HepG2 (cell line): ENCODE data around the gene CEP43. TPM values are rescaled to one million over a fixed set of nuclear protein-coding genes. Genes with fewer than 3 reads are reported as not detected.

ENCODE experiments used
- ATAC-seq: fragments of 200-7000 bp; cut with Tn5 transposase; 3 replicates; pipeline ENCODE4 v1.9.1; 2020; ENCODE audit warnings: mild to moderate bottlenecking, moderate library complexity
- BruUV-seq: library from RNA; stranded (reverse); fragments of 400-500 nt; replicated peaks from 2 replicates; lab custom pipeline; 2021; lab: Mats Ljungman, UMichigan
- CTCF ChIA-PET: fragments of 300-600 bp; formaldehyde crosslinking; extraction: SDS; loops from one replicate; lab custom pipeline; 2021; ENCODE audit warnings: low total read pairs, inconsistent platforms, low intra/inter-chr PET ratio; lab: Yijun Ruan, JAX
- POLR2A ChIA-PET: fragments of 350-600 bp; sonication (Branson Sonifier 250); formaldehyde crosslinking; loops from one replicate; lab custom pipeline; 2020; ENCODE audit warnings: antibody characterized with exemption, inconsistent platforms; lab: Yijun Ruan, JAX
- DNase-seq: peaks from one replicate; pipeline ENCODE4 v3.0.0-alpha.2; 2015; ENCODE audit warnings: low spot score
- FAIRE-seq: peaks from 3 replicates; lab custom pipeline; 2011; peaks lifted over from hg19 to GRCh38; lab: Jason Lieb, UNC
- H2AFZ ChIP-seq: one replicate; pipeline ENCODE4 v1.6.1; 2011; ENCODE audit warnings: low read length, inconsistent platforms
- H3K27ac ChIP-seq: fragments of 300-600 bp; 3 replicates; pipeline ENCODE4 v1.8.0; 2011; ENCODE audit warnings: mixed run types, mild to moderate bottlenecking, mixed read lengths, low read length, inconsistent platforms; ENCODE audit not compliant: insufficient read depth; ENCODE audit errors: extremely low read length
- H3K27me3 ChIP-seq, 2 experiments: fragments of 200-600 bp in 1 of 2; 2 replicates in 1 of 2; 3 replicates in 1 of 2; pipeline versions ENCODE4 v1.6.0 to v1.8.0; 2011; ENCODE audit warnings: low read length in 2 of 2, mild to moderate bottlenecking in 2 of 2, moderate library complexity in 2 of 2, inconsistent platforms in 1 of 2; ENCODE audit not compliant: insufficient read depth in 2 of 2, control insufficient read depth in 1 of 2
- H3K36me3 ChIP-seq, 2 experiments: fragments of 200-600 bp in 1 of 2; replicated peaks in 1 of 2; 2 replicates in 1 of 2; 3 replicates in 1 of 2; pipeline versions ENCODE4 v1.5.1 to v1.8.0; 2011; ENCODE audit warnings: low read length in 2 of 2, inconsistent platforms in 1 of 2; ENCODE audit not compliant: insufficient read depth in 2 of 2, control insufficient read depth in 1 of 2
- H3K4me1 ChIP-seq: 2 replicates; pipeline ENCODE4 v1.5.1; 2012; ENCODE audit warnings: low read length, inconsistent platforms; ENCODE audit not compliant: insufficient read depth
- H3K4me2 ChIP-seq: 2 replicates; pipeline ENCODE4 v1.6.0; 2011; ENCODE audit warnings: low read depth, low read length, inconsistent platforms
- H3K4me3 ChIP-seq, 3 experiments: fragments of 200-600 bp in 1 of 3; sonication (generic), shearing (Covaris generic) in 1 of 3; replicated peaks in 1 of 3; 2 replicates each; pipeline ENCODE4 v1.5.1; 2011 to 2016; ENCODE audit warnings: low read length in 3 of 3, inconsistent platforms in 2 of 3, low read depth in 2 of 3, mild to moderate bottlenecking in 2 of 3, control low read depth in 1 of 3, mixed read lengths in 1 of 3; ENCODE audit not compliant: insufficient read depth in 1 of 3
- H3K79me2 ChIP-seq: one replicate; pipeline ENCODE4 v1.6.1; 2011; ENCODE audit warnings: low read length, inconsistent platforms; ENCODE audit not compliant: insufficient read depth
- H3K9ac ChIP-seq: 2 replicates; pipeline ENCODE4 v1.6.0; 2011; ENCODE audit warnings: mild to moderate bottlenecking, low read depth, low read length, inconsistent platforms; ENCODE audit not compliant: insufficient read depth
- H3K9me3 ChIP-seq: 2 replicates; pipeline ENCODE4 v1.5.1; 2012; ENCODE audit warnings: mild to moderate bottlenecking, low read length
- H4K20me1 ChIP-seq: 2 replicates; pipeline ENCODE4 v1.6.0; 2011; ENCODE audit warnings: inconsistent platforms, mild to moderate bottlenecking, low read length, moderate library complexity; ENCODE audit not compliant: insufficient read depth
- DBP ChIP-seq: sonication (generic); formaldehyde crosslinking; IDR thresholded peaks from 2 replicates; pipeline ENCODE4 v1.4.0; 2020; ENCODE audit warnings: missing genetic modification reagents; ENCODE audit errors: not compliant biosample characterization
- ELF4 ChIP-seq: sonication (generic); formaldehyde crosslinking; IDR thresholded peaks from 2 replicates; pipeline ENCODE4 v1.5.0; 2020; ENCODE audit warnings: missing genetic modification reagents, mild to moderate bottlenecking, moderate library complexity, borderline replicate concordance
- HNRNPLL ChIP-seq: fragments of 200-400 bp; formaldehyde crosslinking; IDR thresholded peaks from 2 replicates; pipeline ENCODE4 v1.6.1; 2017; ENCODE audit warnings: mild to moderate bottlenecking, low read depth, low read length; ENCODE audit not compliant: poor library complexity, severe bottlenecking
- IKZF5 ChIP-seq: IDR thresholded peaks from 2 replicates; pipeline ENCODE4 v1.6.1; 2018; ENCODE audit warnings: missing genetic modification reagents, mild to moderate bottlenecking, missing compliant biosample characterization
- KAT2B ChIP-seq: fragments of 150-350 bp; IDR thresholded peaks from 2 replicates; pipeline ENCODE4 v1.6.1; 2014; ENCODE audit warnings: low read depth, low read length, borderline replicate concordance
- NR1H2 ChIP-seq: sonication (generic); formaldehyde crosslinking; IDR thresholded peaks from 2 replicates; pipeline ENCODE4 v1.8.1; 2022; ENCODE audit warnings: low read depth, missing genetic modification reagents, borderline replicate concordance
- PCBP2 ChIP-seq: fragments of 200-400 bp; formaldehyde crosslinking; optimal IDR thresholded peaks from 2 replicates; pipeline ENCODE3; 2018; ENCODE audit warnings: low read length, low read depth; ENCODE audit not compliant: poor library complexity, severe bottlenecking
- RBFOX2 ChIP-seq: fragments of 200-400 bp; formaldehyde crosslinking; IDR thresholded peaks from 2 replicates; pipeline ENCODE4 v1.6.1; 2017; ENCODE audit warnings: low read depth, mild to moderate bottlenecking, low read length
- SAP130 ChIP-seq: IDR thresholded peaks from 2 replicates; pipeline ENCODE4 v1.6.1; 2016; ENCODE audit warnings: low read depth
- TP53 ChIP-seq: sonication (generic); formaldehyde crosslinking; conservative IDR thresholded peaks from 2 replicates; pipeline ENCODE4 v1.4.0; 2020; ENCODE audit warnings: missing genetic modification reagents
- ZFP41 ChIP-seq: sonication (generic); formaldehyde crosslinking; IDR thresholded peaks from 2 replicates; pipeline ENCODE4 v1.4.0; 2020; ENCODE audit warnings: mild to moderate bottlenecking, missing genetic modification reagents, borderline replicate concordance
- ZNF17 ChIP-seq: sonication (generic); formaldehyde crosslinking; IDR thresholded peaks from 2 replicates; pipeline ENCODE4 v1.5.0; 2020; ENCODE audit warnings: mild to moderate bottlenecking, missing genetic modification reagents
- ZNF180 ChIP-seq: sonication (generic); formaldehyde crosslinking; IDR thresholded peaks from 2 replicates; pipeline ENCODE4 v1.4.0; 2020; ENCODE audit warnings: low read depth, missing genetic modification reagents, borderline replicate concordance
- ZNF510 ChIP-seq: sonication (generic); formaldehyde crosslinking; IDR thresholded peaks from 2 replicates; pipeline ENCODE4 v1.4.0; 2020; ENCODE audit warnings: low read depth, mild to moderate bottlenecking, missing genetic modification reagents
- ZNF577 ChIP-seq: sonication (generic); formaldehyde crosslinking; IDR thresholded peaks from 2 replicates; pipeline ENCODE4 v1.4.0; 2020; ENCODE audit warnings: mild to moderate bottlenecking, low read depth, missing genetic modification reagents, borderline replicate concordance
- ZNF672 ChIP-seq: sonication (generic); formaldehyde crosslinking; IDR thresholded peaks from 2 replicates; pipeline ENCODE4 v1.8.1; 2022; ENCODE audit warnings: missing genetic modification reagents
- ZNF768 ChIP-seq: sonication (generic); formaldehyde crosslinking; IDR thresholded peaks from 2 replicates; pipeline ENCODE4 v1.4.0; 2020; ENCODE audit warnings: missing genetic modification reagents
- ZNF775 ChIP-seq: sonication (generic); formaldehyde crosslinking; IDR thresholded peaks from 2 replicates; pipeline ENCODE4 v1.4.0; 2020; ENCODE audit warnings: missing genetic modification reagents, mild to moderate bottlenecking, moderate library complexity, borderline replicate concordance
- ZNF782 ChIP-seq: sonication (generic); formaldehyde crosslinking; IDR thresholded peaks from 2 replicates; pipeline ENCODE4 v1.4.0; 2020; ENCODE audit warnings: missing genetic modification reagents, mild to moderate bottlenecking, borderline replicate concordance
- ZNF784 ChIP-seq: sonication (generic); formaldehyde crosslinking; IDR thresholded peaks from 2 replicates; pipeline ENCODE4 v1.5.1; 2020; ENCODE audit warnings: missing genetic modification reagents, mild to moderate bottlenecking, borderline replicate concordance
- ZNF850 ChIP-seq: sonication (generic); formaldehyde crosslinking; conservative IDR thresholded peaks from 2 replicates; pipeline ENCODE4 v1.9.0; 2021; ENCODE audit warnings: mild to moderate bottlenecking, missing genetic modification reagents
- ZSCAN31 ChIP-seq: sonication (generic); formaldehyde crosslinking; IDR thresholded peaks from 2 replicates; pipeline ENCODE4 v1.5.0; 2020; ENCODE audit warnings: low read depth, mild to moderate bottlenecking, missing genetic modification reagents
- WGBS: methylation state at CpG from one replicate; pipeline ENCODE4 v1.1.6; 2017; ENCODE audit warnings: low lambda C conversion rate; 5-methylcytosine and 5-hydroxymethylcytosine counted together
- in situ Hi-C: cut with HindIII; loops from 2 replicates; pipeline ENCODE4 v1.10.0; 2017; ENCODE audit warnings: low pct_unique_long_range_greater_than_20kb; ENCODE audit not compliant: extremely low pct_ligation_motif_present
- intact Hi-C: fragments of 100-400 bp; cut with micrococcal nuclease; formaldehyde crosslinking; loops from one replicate; pipeline ENCODE4 v1.10.0; 2022; ENCODE audit not compliant: unreplicated experiment
- polyA plus RNA-seq, 8 experiments: library from polyadenylated mRNA; depleted of rRNA in 3 of 8; stranded (reverse) in 7 of 8; unstranded in 1 of 8; fragments of >200 nt; fragmentation: Illumina TruSeq in 4 of 8; extraction: Trizol in 4 of 8; gene quantifications; 2 replicates each; pipeline versions ENCODE4 v1.2.1 to v1.2.3, GENCODE V29; 2011 to 2016; ENCODE audit warnings: low read depth in 4 of 8, missing spikeins in 1 of 8, mixed read lengths in 1 of 8; ENCODE audit not compliant: insufficient read depth in 1 of 8
- total RNA-seq, 5 experiments: library from RNA; depleted of rRNA; stranded (reverse); fragments of >200 nt; fragmentation: Illumina TruSeq; extraction: Trizol; gene quantifications; 2 replicates each; pipeline ENCODE4 v1.2.3, GENCODE V29; 2016; ENCODE audit warnings: low read depth in 1 of 5

Gene CEP43
- total and polyA plus RNA-seq, 2 of the 13 experiments (the other 11 are each of a cell fraction or from before 2014, with no cell fraction given) = 29.3 to 73.9 TPM

DNA sequence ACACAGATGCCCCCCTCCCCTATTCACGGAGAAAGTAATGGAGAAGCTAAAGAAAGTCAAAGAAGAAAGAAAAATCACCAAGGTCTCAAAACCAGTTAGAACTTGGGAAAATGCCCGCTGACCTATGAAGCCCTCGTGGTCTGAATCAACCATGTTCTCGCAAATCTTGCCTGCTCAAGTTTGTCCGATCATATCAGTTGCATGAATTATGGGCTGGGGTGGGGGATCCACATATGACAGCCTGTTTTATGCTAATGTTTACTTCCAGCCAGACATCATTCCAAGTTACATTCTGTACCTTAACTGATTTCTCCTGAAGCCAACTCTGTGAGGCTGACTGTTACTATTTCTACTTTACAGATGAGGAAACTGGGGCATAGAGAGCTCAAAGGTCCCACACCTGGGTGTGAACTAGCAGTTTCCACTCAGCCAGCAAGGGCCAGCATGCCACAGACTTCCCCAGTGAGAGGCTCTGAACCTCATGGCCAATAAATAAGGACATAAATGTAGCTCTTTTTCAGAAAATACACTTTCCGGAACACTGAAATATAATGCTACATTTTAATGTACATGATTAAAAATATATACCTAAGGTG lies 45.0 kb upstream of the CEP43 start:
- no peaks in the 10 kb centered on the region; a peak in 1 of 5 replicates for H3K27me3 ChIP-seq
- in situ Hi-C loops = no loop called here
- H3K27ac ChIP-seq = no peak overlapping the region
- ChIA-PET CTCF (no interaction called here), POLR2A (interaction anchor here (0.5 to 1.5 kb wide), 2 partner anchors 163 to 187 kb away, joined by 3 to 4 read pairs; no protein-coding TSS in a partner anchor)
- peaks cover 21 to 46% of the 10 kb centered on the region in 2 experiments for H3K36me3 ChIP-seq
- BruUV-seq = no TSS peak
- no peaks in the 10 kb centered on the region for H3K9me3 ChIP-seq
- H3K4me1 ChIP-seq = peaks cover 77% of the 10 kb centered on the region
- peak overlapping the region; percentile 90 for H3K4me2 ChIP-seq
- no peak for ATAC-seq
- 91% methylated on average over 6 of the region's 6 CpGs for WGBS
- H2AFZ ChIP-seq = no peak overlapping the region
- H3K4me3 ChIP-seq = peak overlapping the region; percentile 90 to 99 (median 97)
- peak overlapping the region; percentile 81 for H3K9ac ChIP-seq
- FAIRE-seq = no peak
- intact Hi-C loops = no loop called here
- peaks cover 53% of the 10 kb centered on the region for H3K79me2 ChIP-seq
- no peak for DNase-seq
- peaks cover 55% of the 10 kb centered on the region for H4K20me1 ChIP-seq
- TF ChIP-seq ZNF672 (no peak), DBP (no peak), KAT2B (no peak), ZNF782 (CRISPR knock-in tag) (no peak), RBFOX2 (no peak), ZNF17 (CRISPR knock-in tag) (no peak), ELF4 (CRISPR knock-in tag) (no peak), ZSCAN31 (CRISPR knock-in tag) (0 out of 2 replicates have a peak, but pooled peaks have one; percentile 30), HNRNPLL (no peak), ZNF768 (CRISPR knock-in tag) (no peak), ZNF850 (no peak), TP53 (CRISPR knock-in tag) (no peak), ZFP41 (CRISPR knock-in tag) (no peak), ZNF180 (CRISPR knock-in tag) (no peak), ZNF775 (no peak), NR1H2 (no peak), ZNF577 (no peak), PCBP2 (no peak), SAP130 (CRISPR knock-in tag) (0 out of 2 replicates have a peak, but pooled peaks have one; percentile 19), ZNF510 (CRISPR knock-in tag) (no peak), IKZF5 (CRISPR knock-in tag) (no peak), ZNF784 (no peak)
